GOT3 (cell line): ENCODE data around the gene EPHA2.
"Not testable (repeated sequence)": the region's sequence is repeated elsewhere in the genome, so short reads cannot be mapped to it uniquely, and the experiment has no call there.

ENCODE experiments used
- DNase-seq: peaks from one replicate; lab custom pipeline; 2025; ENCODE audit warnings: mixed read lengths; lab: John Stamatoyannopoulos, UW

EPHA2 gene

GRCh38 chr1:16119504-16119903 is 36.4 kb downstream of the EPHA2 start:
- no peak for DNase-seq

GRCh38 chr1:16118706-16119105 is 37.2 kb downstream of the EPHA2 start:
- no peak for DNase-seq

DNA sequence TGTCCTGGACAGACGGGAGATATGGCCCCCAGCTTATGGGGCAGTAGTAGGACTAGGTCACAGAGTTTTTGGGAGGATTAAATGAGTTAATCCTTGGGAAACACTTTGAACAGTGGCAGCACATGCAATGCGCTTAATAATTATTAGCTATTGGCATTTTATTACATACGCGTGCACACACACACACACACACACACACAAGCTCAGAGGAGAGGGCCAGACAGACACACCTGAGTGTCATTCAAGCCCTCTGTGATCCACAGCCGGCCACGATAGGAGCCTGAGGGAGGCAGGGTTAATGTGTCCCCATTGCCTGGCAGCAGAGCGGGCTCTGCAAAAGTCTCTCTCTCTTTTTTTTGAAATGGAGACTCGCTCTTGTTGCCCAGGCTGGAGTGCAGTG is 37.9 kb downstream of the EPHA2 start:
- no peak for DNase-seq

- no peak for DNase-seq
These were observed 38.5 kb downstream of the EPHA2 start for GRCh38 chr1:16117369-16117768.

DNA sequence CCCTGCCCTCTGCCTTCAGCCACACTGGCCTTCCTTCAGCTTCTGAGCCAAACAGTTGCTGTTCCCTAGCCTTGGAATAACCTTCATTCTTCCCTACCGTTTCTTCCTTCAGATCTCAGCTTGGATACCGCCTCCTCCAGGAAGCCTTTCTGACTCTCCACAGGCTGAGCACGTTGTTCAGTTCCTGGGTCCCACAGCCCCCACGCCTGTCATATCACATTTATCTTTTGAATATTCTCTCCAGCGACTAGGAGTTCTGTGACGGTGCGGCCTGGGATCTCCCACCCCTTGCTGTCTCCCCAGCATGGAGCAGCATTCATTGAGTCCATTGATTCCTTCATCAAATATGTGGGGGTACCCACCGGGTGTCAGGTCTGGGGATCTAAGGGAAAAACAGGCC is 39.2 kb downstream of the EPHA2 start:
- DNase-seq, result no peak

DNA sequence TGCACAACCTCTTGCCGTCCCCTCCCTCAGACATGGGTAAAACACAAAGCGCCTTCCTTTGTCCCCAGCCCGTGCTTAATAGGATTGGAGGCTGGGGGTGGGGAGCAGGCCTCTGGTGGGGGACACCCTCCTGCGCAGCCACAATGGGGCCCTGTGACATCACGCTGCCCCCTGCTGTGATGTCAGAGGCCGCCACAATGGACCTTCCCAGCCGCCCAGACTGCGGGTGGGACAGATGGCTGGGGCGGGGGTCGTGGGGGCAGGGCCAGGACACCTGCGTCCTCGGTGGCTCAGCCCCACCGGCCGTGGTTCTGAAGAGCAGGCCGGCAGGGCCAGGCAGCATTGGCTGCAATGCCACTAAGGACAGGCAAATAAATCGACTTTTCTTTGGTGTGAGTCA is 39.9 kb downstream of the EPHA2 start:
- no peak for DNase-seq

GRCh38 chr1:16115468-16115983 is 40.3 kb downstream of the EPHA2 start:
- DNase-seq, result no peak

- no peak for DNase-seq
These were observed 41.1 kb downstream of the EPHA2 start for GRCh38 chr1:16114527-16115467.

GRCh38 chr1:16112596-16113555 is 43.0 kb downstream of the EPHA2 start:
- DNase-seq, result no peak

DNA sequence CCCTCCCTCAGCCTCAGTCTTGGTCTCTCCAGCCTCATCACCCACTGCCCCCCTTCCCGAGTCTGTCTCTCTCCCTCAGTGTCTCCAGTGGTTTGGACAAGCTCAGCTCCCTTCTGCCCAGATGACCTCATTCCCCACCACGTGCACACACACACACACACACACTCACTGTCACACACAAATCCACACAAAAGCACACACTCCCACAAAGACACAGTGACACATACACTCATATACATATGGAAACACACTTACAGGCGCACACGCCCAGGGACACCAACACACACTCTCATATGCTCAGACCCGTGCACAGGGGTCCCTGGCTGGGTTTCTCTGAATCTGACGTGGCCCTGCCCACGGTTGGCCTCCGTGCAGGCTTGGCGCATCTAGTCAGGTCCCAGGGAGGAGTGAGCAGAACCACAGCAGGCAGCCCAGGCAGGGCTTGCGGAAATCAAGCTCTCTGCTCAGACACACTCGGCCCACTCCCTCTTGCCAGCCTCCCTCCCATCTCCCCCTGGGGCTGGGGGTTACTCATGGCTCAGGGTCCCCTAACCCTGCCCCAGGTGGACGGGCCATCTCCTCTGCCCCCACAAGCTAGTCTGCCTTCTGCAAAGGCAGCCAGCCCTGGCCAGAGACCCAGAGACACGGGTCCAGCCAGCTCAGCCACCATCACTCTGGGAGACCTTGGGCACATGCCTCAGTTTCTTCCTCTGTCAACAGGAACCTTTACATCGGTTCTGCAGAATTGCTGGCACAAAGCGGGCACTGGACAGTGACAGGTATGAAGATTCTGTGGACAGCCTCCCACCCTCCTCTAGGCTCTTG is 43.9 kb downstream of the EPHA2 start:
- DNase-seq, result no peak

DNA sequence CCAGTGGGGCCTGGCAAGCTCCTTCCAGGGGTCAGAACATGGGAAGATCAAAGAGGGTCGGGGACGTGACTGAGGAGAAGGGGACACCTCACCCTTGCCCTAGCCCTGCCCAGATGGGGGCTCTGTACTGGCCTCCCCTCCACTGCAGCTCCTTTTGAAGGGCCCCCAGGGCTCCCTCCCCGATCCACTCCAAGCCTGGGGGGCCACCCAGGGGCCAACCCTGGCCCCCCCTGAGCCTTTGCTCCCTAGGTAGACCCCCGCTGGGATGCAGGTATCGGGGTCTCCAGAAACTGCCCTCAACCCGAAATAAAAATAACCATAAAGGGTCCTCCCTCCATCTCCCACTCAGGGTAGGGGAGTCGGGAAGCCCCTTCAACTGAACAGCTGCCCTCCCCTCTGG is 45.0 kb downstream of the EPHA2 start:
- no peak for DNase-seq

GRCh38 chr1:16110456-16110855 is 45.4 kb downstream of the EPHA2 start:
- DNase-seq, result no peak

DNA sequence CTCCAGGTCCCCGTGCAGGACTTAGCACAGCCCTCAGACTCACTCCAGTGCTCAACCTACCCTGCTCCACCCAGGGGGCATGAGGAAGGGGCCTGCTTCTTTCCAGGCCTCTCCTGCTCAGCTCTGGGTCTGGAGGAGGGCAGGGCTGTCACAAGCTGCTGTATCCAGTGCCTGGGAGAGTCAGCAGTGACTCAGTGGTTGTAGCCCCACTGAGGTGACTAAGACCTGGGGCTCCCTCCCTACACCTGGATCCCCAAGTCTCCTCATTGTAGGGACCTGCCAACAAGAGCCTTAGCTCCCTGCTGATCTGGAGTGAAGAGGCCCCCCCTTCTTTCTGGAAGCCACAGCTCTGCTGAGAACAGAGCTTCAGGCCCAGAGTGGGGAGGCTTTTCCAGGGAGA is 46.3 kb downstream of the EPHA2 start:
- DNase-seq, result no peak

- DNase-seq, result not testable (repeated sequence)
These were observed 48.8 kb downstream of the EPHA2 start for GRCh38 chr1:16107039-16107438.

DNA sequence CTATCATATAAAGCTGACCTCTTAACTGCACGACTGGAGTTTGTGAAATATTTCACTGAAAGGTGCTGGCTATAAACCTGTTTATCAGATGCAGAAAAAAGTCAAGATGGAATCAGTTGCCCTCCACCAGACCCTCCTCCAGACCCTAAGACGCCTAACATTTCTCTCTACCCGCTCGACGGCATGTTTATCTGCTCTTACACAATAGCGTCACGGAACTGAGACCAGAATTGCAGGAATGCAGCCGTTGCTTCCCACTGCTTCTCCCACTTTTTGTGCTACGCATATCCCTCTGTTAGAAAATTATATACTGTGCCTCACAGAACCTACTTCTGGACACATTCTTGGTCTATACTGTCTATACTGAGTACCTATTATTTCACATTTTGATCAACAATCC is 54.2 kb downstream of the EPHA2 start:
- no peak for DNase-seq

DNA sequence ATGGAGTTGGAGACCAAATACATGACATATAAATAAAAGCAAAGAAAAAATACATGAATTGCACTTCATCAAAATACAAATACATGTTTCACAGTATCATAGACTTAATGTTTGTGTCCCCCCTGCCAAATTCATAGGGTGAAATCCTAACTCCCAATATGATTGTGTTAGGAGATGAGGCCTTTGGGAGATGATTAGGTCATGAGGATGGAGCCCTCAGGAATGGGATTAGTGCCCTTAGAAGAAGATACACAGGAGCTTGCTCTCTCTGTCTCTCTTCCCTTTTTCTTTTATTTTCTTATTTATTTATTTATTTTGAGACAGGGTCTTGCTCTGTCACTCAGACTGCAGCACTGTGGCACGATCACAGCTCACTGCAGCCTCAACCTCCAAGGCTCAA is 56.5 kb downstream of the EPHA2 start:
- no peak for DNase-seq

GRCh38 chr1:16095447-16095846 is 60.4 kb downstream of the EPHA2 start:
- no peak for DNase-seq

GRCh38 chr1:16094453-16095158 is 61.3 kb downstream of the EPHA2 start:
- no peak for DNase-seq

DNA sequence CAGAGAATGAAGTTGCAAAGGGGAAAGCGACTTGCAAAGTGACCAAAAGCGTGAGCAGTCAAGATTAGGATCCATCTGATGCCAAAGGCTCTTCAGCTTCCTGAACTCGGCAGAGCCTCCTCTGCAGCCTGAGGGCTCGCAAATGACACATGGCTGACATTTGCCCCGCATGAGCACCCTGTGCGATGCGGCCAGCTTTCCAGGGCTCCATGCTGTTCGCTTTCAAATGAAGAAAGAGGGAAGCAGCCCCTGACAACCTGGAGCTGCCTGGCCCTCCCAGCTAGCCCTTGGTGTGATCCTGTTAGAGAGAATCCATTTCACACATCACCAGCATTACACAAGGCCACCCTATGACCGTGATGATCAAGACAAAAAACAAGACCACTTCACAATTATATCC is 62.3 kb downstream of the EPHA2 start:
- no peak for DNase-seq

DNA sequence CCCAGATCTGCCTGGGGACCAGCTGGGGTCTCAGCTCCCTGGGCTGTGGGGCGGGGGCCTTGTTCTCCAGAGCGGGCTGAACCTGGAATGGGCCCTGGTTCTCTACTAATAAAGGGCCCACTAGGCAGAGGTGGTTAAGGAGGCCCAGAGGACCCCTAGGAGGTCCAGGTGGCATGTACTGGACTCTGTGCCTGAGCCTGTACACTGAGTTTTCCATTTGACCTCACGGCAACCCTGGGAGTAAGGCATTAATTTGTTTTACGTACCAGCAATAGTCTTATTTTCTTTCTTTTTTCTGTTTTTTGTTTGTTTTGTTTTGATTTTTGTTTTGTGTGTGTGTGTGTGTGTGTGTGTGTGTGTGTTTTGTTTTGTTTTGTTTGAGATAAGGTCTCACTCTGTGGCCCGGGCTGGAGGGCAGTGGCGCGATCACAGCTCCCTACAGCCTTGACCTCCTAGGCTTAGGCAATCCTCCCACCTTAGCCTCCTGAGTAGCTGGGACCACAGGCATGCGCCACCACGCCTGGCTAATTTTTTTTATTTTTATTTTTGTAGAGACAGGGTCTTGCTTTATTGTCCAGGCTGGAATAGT is 62.9 kb downstream of the EPHA2 start:
- DNase-seq, result no peak
